CD4-positive, alpha-beta T cell treated with Interleukin-2 at 100 ng/mL for 4 hours (primary cell): Measurements from ENCODE around the gene ANKDD1B.
"Not testable (repeated sequence)": the region's sequence is repeated elsewhere in the genome, so short reads cannot be mapped to it uniquely, and the experiment has no call there.

Source experiments
- DNase-seq: peaks from one replicate; pipeline ENCODE4 v3.0.0-alpha.2; 2020; ENCODE audit warnings: low spot score

ANKDD1B gene

DNA sequence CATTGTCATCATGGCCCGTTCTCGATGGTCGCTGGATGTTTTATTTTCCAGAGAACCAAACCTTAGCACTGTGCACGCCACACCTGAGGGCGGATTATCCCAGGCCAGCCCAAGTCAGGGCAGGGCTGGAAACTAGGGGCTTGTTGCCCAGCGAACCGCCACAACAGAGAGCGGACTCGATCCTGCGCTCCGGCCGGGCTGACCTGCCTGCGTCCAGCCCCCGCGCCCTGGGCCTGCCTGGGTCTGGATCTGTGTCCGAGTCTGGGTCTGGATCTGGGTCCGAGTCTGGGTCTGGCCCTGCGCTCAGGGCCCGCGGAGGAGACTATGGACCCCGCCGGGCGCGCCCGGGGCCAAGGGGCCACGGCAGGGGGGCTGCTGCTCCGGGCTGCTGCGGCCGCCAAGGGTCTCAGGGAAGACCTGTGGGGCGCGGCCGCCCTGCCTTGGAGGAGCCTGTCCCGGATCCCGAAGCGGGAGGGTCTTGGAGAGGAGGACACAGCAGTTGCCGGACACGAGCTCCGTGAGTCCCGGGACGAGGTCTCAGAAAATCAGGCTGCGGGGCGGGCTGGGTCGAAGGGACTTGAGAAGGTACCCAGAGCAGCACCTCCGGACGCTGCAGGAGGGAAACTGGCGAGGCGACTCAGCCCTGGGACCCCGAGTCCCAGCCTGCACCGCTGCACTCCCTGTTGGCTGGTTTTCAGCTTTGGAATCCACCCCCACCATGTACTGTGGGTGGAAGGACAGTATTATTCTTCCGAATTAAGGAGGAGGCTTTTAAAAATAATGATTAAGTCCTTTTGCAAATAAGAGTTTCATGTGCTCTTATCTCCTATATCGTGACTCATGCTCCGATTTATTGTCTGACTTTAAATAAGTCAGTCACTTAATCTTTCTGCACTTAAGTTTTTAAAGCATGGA, at the start of gene ANKDD1B:
TSS of gene ANKDD1B (plus strand) at position 143 of the 915 bp plus-strand sequence. CDS start at position 325, 182 bp downstream.
- DNase-seq = no peak

GRCh38 chr5:75565991-75566709, 45.1 kb upstream of the ANKDD1B start:
- not testable (repeated sequence) for DNase-seq

DNA sequence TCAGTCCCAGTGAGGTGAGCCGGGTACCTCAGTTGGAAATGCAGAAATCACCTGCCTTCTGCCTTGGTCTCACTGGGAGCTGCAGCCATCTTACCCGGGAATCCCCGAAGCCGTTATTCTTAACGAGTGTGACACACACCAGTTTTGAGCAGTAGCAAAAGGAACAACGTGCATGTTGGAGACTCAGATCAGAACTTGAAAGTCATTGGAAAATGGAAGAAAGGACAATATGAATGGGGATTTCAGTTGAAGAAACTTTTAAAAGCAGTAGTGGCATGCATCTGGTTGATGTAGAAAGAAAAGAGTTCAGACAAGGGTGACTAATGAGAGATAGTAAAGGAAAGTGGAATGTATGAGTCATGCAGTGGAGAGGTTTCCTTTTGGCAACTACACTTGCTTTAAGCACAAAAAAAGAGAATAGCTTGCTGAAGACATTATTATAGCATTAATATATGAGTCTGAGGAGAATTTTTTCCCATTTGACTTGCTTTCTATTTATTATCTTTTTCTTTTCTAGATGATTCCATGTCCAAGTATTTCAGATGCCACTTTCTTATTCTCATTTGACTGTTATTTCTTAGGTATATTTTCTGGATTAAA, 44.4 kb upstream of the ANKDD1B start:
- peak; percentile 64 for DNase-seq

DNA sequence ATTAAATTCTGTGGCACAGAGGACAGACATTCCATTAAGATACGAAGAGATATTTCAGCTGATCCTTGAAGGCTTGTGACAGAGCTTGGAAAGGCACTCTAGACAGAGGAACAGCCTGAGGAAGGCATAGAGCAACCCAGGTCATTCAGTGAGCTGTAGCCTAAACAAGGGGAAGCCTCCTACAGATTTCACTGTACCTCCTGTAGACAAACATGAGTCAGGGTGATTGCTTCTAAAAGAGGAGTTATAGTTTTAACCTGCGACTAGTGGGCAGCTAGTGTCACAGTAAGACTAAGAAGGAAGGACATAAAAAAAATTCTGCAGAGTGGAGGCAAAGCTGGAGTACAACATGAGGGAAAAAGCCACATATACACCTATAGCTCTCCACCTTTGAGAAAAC, 43.5 kb upstream of the ANKDD1B start:
- peak; percentile 2 for DNase-seq

GRCh38 chr5:75568202-75568601, 43.1 kb upstream of the ANKDD1B start:
- no peak for DNase-seq

- no peak for DNase-seq
Measured at GRCh38 chr5:75571547-75571946, 39.7 kb upstream of the ANKDD1B start.

DNA sequence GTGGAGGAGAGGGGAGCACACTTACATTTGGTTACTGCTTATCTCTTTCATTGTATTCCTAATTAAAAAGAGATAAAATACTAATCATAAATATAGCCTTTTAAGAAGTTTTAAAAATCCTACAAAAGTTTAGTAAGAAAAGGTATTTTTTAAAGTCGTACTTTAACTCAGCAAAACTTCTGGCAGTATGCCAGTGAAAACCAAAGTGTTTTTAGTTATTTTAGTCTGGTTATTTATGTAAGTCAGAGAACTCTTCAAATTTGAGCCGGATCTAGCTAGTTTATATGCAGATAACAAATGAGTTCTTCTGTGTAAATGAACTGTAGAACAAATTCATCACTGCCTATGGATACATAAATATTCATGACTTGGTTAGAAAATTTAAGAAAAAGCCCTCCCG, 36.5 kb upstream of the ANKDD1B start:
- DNase-seq = no peak

GRCh38 chr5:75578280-75578679, 33.0 kb upstream of the ANKDD1B start:
- not testable (repeated sequence) for DNase-seq

DNA sequence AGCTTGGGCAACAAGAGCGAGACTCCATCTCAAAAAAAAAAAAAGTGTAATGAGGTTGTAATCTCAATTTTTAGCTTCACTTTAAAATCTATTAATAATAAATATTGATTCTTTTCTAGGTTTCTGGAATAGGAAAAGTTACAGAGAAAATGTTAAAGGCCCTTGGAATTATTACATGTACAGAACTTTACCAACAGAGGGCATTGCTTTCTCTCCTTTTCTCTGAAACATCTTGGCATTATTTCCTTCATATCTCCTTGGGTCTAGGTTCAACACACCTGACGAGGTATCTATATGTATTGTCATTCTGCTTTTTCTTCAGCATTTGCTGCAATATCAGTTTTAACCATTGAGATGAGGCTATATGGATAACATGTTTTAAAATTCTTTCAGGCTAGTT, 26.6 kb upstream of the ANKDD1B start:
- no peak for DNase-seq

GRCh38 chr5:75588666-75589065, 22.6 kb upstream of the ANKDD1B start:
- DNase-seq = no peak

- DNase-seq = no peak
Measured at GRCh38 chr5:75600535-75600934, 10.7 kb upstream of the ANKDD1B start.

- no peak for DNase-seq
Measured at GRCh38 chr5:75601567-75601966, 9.7 kb upstream of the ANKDD1B start.

GRCh38 chr5:75601996-75602395, 9.3 kb upstream of the ANKDD1B start:
- DNase-seq = no peak

DNA sequence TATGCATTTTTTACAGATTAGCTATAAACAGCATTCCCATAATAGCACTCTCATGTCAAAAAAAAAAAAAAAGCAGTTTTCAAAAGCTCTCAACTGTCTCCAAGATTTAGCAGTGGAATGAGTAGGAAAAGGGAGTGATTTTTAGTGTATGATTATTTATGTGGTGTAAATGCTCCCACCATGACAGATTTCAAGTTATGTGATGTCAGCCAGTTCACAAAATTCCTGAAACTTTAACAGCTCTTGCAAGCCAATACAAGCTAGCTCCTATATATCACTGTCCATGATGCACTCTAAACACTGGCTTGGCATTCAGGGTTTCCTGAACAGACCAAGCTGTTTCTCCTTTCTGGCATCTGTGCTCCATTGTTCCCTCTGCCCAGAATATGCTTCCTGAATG, 7.9 kb upstream of the ANKDD1B start:
- no peak for DNase-seq

- DNase-seq = no peak
Measured at GRCh38 chr5:75603821-75604220, 7.4 kb upstream of the ANKDD1B start.

GRCh38 chr5:75607341-75607740, 3.9 kb upstream of the ANKDD1B start:
- DNase-seq = not testable (repeated sequence)

DNA sequence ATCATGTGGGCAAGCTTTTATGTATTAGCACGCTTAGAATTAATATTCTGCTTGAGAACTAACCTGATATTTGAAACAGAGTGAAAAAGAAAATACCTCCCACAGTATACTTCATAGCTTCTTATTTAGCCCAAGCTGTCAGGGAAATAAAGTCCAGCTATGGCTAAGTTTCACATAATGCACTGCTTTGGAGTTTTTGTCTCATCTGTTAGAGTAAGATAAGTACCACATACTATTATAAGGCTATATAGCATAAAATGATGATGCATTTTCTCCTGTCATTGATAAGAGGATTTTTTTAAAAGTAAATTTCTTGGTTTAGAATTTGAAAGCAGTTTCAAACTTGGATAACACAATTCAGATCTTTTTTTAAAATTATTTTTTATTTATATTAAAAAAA, 2.4 kb upstream of the ANKDD1B start:
- no peak for DNase-seq

GRCh38 chr5:75610201-75610600, 1.1 kb upstream of the ANKDD1B start:
- DNase-seq = no peak

DNA sequence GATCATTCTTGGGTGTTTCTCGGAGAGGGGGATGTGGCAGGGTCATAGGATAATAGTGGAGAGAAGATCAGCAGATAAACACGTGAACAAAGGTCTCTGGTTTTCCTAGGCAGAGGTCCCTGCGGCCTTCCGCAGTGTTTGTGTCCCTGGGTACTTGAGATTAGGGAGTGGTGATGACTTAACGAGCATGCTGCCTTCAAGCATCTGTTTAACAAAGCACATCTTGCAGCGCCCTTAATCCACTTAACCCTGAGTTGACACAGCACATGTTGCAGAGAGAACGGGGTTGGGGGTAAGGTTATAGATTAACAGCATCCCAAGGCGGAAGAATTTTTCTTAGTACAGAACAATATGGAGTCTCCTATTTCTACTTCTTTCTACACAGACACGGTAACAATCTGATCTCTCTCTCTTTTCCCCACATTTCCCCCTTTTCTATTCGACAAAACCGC, 368 bp upstream of the ANKDD1B start:
- not testable (repeated sequence) for DNase-seq

- no peak for DNase-seq
Measured at GRCh38 chr5:75612226-75612569, 945 bp downstream of the ANKDD1B start.

DNA sequence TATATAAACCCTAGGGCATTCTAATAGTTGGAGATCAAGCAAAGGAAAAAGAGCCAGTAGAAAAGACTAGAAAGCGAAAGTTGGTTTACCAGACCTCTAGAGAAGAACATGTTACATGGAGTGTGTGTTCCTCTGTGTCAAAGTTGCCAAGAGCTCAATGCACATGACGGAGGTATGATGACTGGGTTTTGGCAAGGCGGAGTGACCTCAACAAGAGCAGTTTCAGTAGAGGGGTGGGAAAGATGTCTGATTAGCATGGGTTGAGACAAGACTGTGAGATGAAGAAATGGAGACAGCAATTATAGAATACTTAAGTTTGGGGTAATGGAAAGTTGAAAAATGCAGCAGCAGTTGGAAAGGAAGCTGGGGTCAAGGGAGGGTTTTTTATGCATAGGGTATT, 1.6 kb downstream of the ANKDD1B start:
- no peak for DNase-seq

- no peak for DNase-seq
Measured at GRCh38 chr5:75614176-75614575, 2.9 kb downstream of the ANKDD1B start.

DNA sequence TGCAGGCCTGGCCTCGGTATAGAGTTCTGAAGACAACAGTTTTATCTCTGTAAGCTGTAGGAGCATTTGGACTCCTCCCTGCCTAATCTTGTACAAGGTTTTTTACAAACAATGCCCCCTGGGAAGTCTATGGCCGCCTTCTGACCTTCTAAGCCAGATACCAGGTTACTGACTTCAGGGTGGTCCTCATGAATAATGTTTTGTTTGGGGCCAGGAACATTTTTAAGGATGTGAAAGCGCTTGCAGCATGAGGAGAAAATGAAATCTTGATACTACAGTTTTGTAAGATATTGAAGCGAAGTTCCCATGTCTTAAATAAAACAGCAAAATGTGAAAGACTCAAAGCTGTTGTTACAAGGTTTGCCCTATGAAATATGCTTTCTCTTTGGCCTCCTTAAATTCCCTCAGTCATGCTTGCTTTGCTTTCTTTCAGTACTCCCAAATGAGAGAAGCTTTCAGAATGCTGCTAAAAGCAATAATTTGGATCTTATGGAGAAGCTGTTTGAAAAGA, 5.2 kb downstream of the ANKDD1B start:
- no peak for DNase-seq
